GM23338 (cell line): ENCODE data around the gene RNASET2. TPM values are rescaled to one million over a fixed set of nuclear protein-coding genes. Genes with fewer than 3 reads are reported as not detected.

Experiments used
- ATAC-seq: fragments of 200-7000 bp; cut with Tn5 transposase; 3 replicates; pipeline ENCODE4 v1.9.1; 2020
- DNase-seq: peaks from one replicate; pipeline ENCODE4 v3.0.0-alpha.2; 2015; ENCODE audit warnings: low spot score
- H2AFZ ChIP-seq: fragments of 200-600 bp; sonication (generic); 2 replicates; pipeline ENCODE4 v1.8.0; 2016; ENCODE audit warnings: antibody characterized with exemption, mild to moderate bottlenecking, moderate library complexity
- H3F3A ChIP-seq: fragments of 200-600 bp; sonication (generic); replicated peaks from 2 replicates; pipeline ENCODE4 v1.8.0; 2017; ENCODE audit warnings: antibody characterized with exemption, mixed run types, low read depth
- H3K27ac ChIP-seq: fragments of 200-600 bp; sonication (generic); 2 replicates; pipeline ENCODE4 v1.6.1; 2016; ENCODE audit warnings: low read depth
- H3K27me3 ChIP-seq: fragments of 200-600 bp; sonication (generic); 2 replicates; pipeline ENCODE4 v1.8.0; 2016; ENCODE audit warnings: mild to moderate bottlenecking, mixed run types, moderate library complexity; ENCODE audit not compliant: insufficient read depth
- H3K36me3 ChIP-seq: fragments of 200-600 bp; sonication (generic); 2 replicates; pipeline ENCODE4 v1.8.0; 2016; ENCODE audit warnings: mild to moderate bottlenecking; ENCODE audit not compliant: insufficient read depth
- H3K4me1 ChIP-seq: fragments of 200-600 bp; sonication (generic); 2 replicates; pipeline ENCODE4 v1.8.0; 2016; ENCODE audit warnings: mild to moderate bottlenecking, moderate library complexity; ENCODE audit not compliant: insufficient read depth
- H3K4me2 ChIP-seq: fragments of 200-600 bp; sonication (generic); 2 replicates; pipeline ENCODE4 v1.7.1; 2017; ENCODE audit warnings: mixed run types
- H3K4me3 ChIP-seq: fragments of 200-600 bp; sonication (generic); 2 replicates; pipeline ENCODE4 v1.6.1; 2016; ENCODE audit warnings: mixed run types
- H3K79me2 ChIP-seq: fragments of 200-600 bp; sonication (generic); replicated peaks from 2 replicates; pipeline ENCODE4 v1.8.0; 2017; ENCODE audit warnings: mild to moderate bottlenecking; ENCODE audit not compliant: insufficient read depth
- H3K9me2 ChIP-seq: fragments of 200-600 bp; sonication (generic); 2 replicates; pipeline ENCODE4 v1.8.0; 2017; ENCODE audit not compliant: insufficient read depth
- H4K20me1 ChIP-seq: fragments of 200-600 bp; sonication (generic); replicated peaks from 2 replicates; pipeline ENCODE4 v1.8.0; 2017; ENCODE audit warnings: mild to moderate bottlenecking; ENCODE audit not compliant: insufficient read depth
- H3K27ac Mint-ChIP-seq: 2 replicates; pipeline ENCODE4 v1.8.0; 2020; ENCODE audit warnings: inconsistent platforms, mild to moderate bottlenecking, moderate library complexity, mixed read lengths
- H3K27me3 Mint-ChIP-seq: 3 replicates; pipeline ENCODE4 v1.8.0; 2022; ENCODE audit warnings: low read depth, mild to moderate bottlenecking, moderate library complexity, mixed read lengths, inconsistent platforms; ENCODE audit not compliant: insufficient read depth, poor library complexity
- H3K36me3 Mint-ChIP-seq: 3 replicates; pipeline ENCODE4 v1.8.0; 2021; ENCODE audit warnings: low read depth, mild to moderate bottlenecking, inconsistent platforms, moderate library complexity, mixed read lengths
- H3K4me1 Mint-ChIP-seq: 3 replicates; pipeline ENCODE4 v1.8.0; 2020; ENCODE audit warnings: mild to moderate bottlenecking, inconsistent platforms, mixed read lengths
- H3K4me3 Mint-ChIP-seq: 3 replicates; pipeline ENCODE4 v1.8.0; 2021; ENCODE audit warnings: moderate library complexity, mild to moderate bottlenecking, inconsistent platforms, mixed read lengths
- H3K9me3 Mint-ChIP-seq: 3 replicates; pipeline ENCODE4 v1.8.0; 2020; ENCODE audit warnings: moderate library complexity, mild to moderate bottlenecking, inconsistent platforms, mixed read lengths
- CREB1 ChIP-seq: fragments of 250-450 bp; sonication (Bioruptor Pico); IDR thresholded peaks from 2 replicates; pipeline ENCODE4 v1.5.0; 2020; ENCODE audit warnings: low read depth, mild to moderate bottlenecking, moderate library complexity
- CTCF ChIP-seq, 2 experiments: fragments of 200-600 bp in 1 of 2; sonication (generic) in 1 of 2; conservative IDR thresholded peaks; 2 replicates each; pipeline versions ENCODE4 v1.5.1 to v1.6.1; 2016 to 2017; ENCODE audit warnings: antibody characterized with exemption in 2 of 2, low read depth in 2 of 2, mild to moderate bottlenecking in 2 of 2, moderate library complexity in 1 of 2
- EZH2 ChIP-seq: fragments of 200-600 bp; sonication (generic); IDR thresholded peaks from one replicate; pipeline ENCODE4 v1.8.0; 2017; ENCODE audit warnings: antibody characterized with exemption, mild to moderate bottlenecking, low read depth; ENCODE audit not compliant: unreplicated experiment
- EZH2phosphoT487 ChIP-seq: fragments of 200-600 bp; sonication (generic); IDR thresholded peaks from one replicate; pipeline ENCODE4 v1.8.1; 2018; ENCODE audit warnings: antibody characterized with exemption; ENCODE audit not compliant: unreplicated experiment
- JUNB ChIP-seq: IDR thresholded peaks from one replicate; pipeline ENCODE4 v1.6.1; 2016; ENCODE audit warnings: antibody characterized with exemption; ENCODE audit not compliant: unreplicated experiment
- NANOG ChIP-seq: IDR thresholded peaks from 2 replicates; pipeline ENCODE4 v1.6.1; 2016; ENCODE audit warnings: antibody characterized with exemption, borderline replicate concordance
- ZNF114 ChIP-seq: fragments of 250-450 bp; sonication (Bioruptor Pico); IDR thresholded peaks from 2 replicates; pipeline ENCODE4 v1.5.0; 2020; ENCODE audit warnings: mild to moderate bottlenecking, moderate library complexity
- ZNF331 ChIP-seq: fragments of 250-450 bp; sonication (Bioruptor Pico); IDR thresholded peaks from 2 replicates; pipeline ENCODE4 v1.5.0; 2020; ENCODE audit warnings: low read depth, mild to moderate bottlenecking, moderate library complexity
- ZNF462 ChIP-seq: fragments of 250-450 bp; sonication (Bioruptor Pico); IDR thresholded peaks from 2 replicates; pipeline ENCODE4 v1.5.0; 2020; ENCODE audit warnings: mild to moderate bottlenecking, moderate library complexity
- polyA plus RNA-seq: library from polyadenylated mRNA; unstranded; fragments of >200 nt; fragmentation: Nextera tagmentation; extraction: Ambion mirVana; gene quantifications from 2 replicates; pipeline ENCODE4 v1.2.1, GENCODE V29; 2016
- total RNA-seq: library from RNA; depleted of rRNA; stranded (reverse); fragments of >200 nt; shearing (Covaris generic); gene quantifications from 2 replicates; pipeline ENCODE4 v1.2.3, GENCODE V29; 2014
- TF ChIP-seq, protein P1 (sequence below): IDR thresholded peaks from one replicate; pipeline ENCODE4 v1.6.1; 2018; ENCODE audit warnings: antibody characterized with exemption; ENCODE audit not compliant: unreplicated experiment
- TF ChIP-seq, protein P2 (sequence below): IDR thresholded peaks from 2 replicates; pipeline ENCODE4 v1.6.1; 2016; ENCODE audit warnings: antibody characterized with exemption

Gene RNASET2
- total and polyA plus RNA-seq, 2 experiments from 2014 or later: 40.5 to 62.8 TPM

- H3K9me3 Mint-ChIP-seq: no peaks in the 10 kb centered on the region
- Histone ChIP-seq H3K4me2 (no peak overlapping the region), H3K4me1 (no peaks in the 10 kb centered on the region), H3K4me3 (no peak overlapping the region), H3K79me2 (no peaks in the 10 kb centered on the region), H3F3A (peaks cover 2% of the 10 kb centered on the region; the same call in 1 of the 2 replicates), H3K27ac (no peak overlapping the region), H3K36me3 (no peaks in the 10 kb centered on the region), H3K9me2 (no peaks in the 10 kb centered on the region), H2AFZ (no peak overlapping the region), H3K27me3 (no peaks in the 10 kb centered on the region), H4K20me1 (no peaks in the 10 kb centered on the region)
- no peak overlapping the region for H3K27ac Mint-ChIP-seq
- ATAC-seq (no peak), DNase-seq (no peak)
- TF ChIP-seq JUNB (no peak), CTCF (conservative IDR thresholded peaks at IDR 0.05; ENCODE audit: low read depth in 2 of 2) (no peak), ZNF462 (CRISPR knock-in tag) (no peak), NANOG (no peak), EZH2 (no peak), ZNF114 (no peak), EZH2phosphoT487 (no peak), ZNF331 (CRISPR knock-in tag) (no peak), CREB1 (CRISPR knock-in tag) (no peak)
- TF ChIP-seq, protein P1, sequence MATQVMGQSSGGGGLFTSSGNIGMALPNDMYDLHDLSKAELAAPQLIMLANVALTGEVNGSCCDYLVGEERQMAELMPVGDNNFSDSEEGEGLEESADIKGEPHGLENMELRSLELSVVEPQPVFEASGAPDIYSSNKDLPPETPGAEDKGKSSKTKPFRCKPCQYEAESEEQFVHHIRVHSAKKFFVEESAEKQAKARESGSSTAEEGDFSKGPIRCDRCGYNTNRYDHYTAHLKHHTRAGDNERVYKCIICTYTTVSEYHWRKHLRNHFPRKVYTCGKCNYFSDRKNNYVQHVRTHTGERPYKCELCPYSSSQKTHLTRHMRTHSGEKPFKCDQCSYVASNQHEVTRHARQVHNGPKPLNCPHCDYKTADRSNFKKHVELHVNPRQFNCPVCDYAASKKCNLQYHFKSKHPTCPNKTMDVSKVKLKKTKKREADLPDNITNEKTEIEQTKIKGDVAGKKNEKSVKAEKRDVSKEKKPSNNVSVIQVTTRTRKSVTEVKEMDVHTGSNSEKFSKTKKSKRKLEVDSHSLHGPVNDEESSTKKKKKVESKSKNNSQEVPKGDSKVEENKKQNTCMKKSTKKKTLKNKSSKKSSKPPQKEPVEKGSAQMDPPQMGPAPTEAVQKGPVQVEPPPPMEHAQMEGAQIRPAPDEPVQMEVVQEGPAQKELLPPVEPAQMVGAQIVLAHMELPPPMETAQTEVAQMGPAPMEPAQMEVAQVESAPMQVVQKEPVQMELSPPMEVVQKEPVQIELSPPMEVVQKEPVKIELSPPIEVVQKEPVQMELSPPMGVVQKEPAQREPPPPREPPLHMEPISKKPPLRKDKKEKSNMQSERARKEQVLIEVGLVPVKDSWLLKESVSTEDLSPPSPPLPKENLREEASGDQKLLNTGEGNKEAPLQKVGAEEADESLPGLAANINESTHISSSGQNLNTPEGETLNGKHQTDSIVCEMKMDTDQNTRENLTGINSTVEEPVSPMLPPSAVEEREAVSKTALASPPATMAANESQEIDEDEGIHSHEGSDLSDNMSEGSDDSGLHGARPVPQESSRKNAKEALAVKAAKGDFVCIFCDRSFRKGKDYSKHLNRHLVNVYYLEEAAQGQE: no peak
- TF ChIP-seq, protein P2, sequence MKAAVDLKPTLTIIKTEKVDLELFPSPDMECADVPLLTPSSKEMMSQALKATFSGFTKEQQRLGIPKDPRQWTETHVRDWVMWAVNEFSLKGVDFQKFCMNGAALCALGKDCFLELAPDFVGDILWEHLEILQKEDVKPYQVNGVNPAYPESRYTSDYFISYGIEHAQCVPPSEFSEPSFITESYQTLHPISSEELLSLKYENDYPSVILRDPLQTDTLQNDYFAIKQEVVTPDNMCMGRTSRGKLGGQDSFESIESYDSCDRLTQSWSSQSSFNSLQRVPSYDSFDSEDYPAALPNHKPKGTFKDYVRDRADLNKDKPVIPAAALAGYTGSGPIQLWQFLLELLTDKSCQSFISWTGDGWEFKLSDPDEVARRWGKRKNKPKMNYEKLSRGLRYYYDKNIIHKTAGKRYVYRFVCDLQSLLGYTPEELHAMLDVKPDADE: no peak
- no peak overlapping the region for H3K4me3 Mint-ChIP-seq
- no peaks in the 10 kb centered on the region; the same call in 2 of the 3 replicates for H3K36me3 Mint-ChIP-seq
- 0 out of 3 replicates have a peak, but pooled peaks cover 3% of the 10 kb centered on the region for H3K4me1 Mint-ChIP-seq
- peaks cover 5% of the 10 kb centered on the region for H3K27me3 Mint-ChIP-seq
These were observed 31.0 kb downstream of the RNASET2 start for GRCh38 chr6:166925141-166925996.
